ELF-1 (cell line): Measurements from ENCODE around the gene XRCC3.

Experiments used
- DNase-seq: peaks from one replicate; pipeline ENCODE4 v3.0.0-alpha.2; 2016; ENCODE audit warnings: low read depth, low spot score

XRCC3 gene

GRCh38 chr14:103726474-103726873 is 11.2 kb upstream of the XRCC3 start:
- DNase-seq: no peak

GRCh38 chr14:103725739-103726395 is 10.6 kb upstream of the XRCC3 start:
- DNase-seq: no peak

GRCh38 chr14:103725001-103725682 is 9.9 kb upstream of the XRCC3 start:
- no peak for DNase-seq

GRCh38 chr14:103724116-103724515 is 8.9 kb upstream of the XRCC3 start:
- no peak for DNase-seq

GRCh38 chr14:103723748-103724081 is 8.5 kb upstream of the XRCC3 start:
- no peak for DNase-seq

GRCh38 chr14:103721334-103722120 is 6.3 kb upstream of the XRCC3 start:
- no peak for DNase-seq

- DNase-seq: no peak
Measured at GRCh38 chr14:103719751-103720150, 4.5 kb upstream of the XRCC3 start.

GRCh38 chr14:103718572-103718971 is 3.3 kb upstream of the XRCC3 start:
- DNase-seq: peak; percentile 29

- peak; percentile 47 for DNase-seq
Measured at GRCh38 chr14:103716899-103717411, 1.7 kb upstream of the XRCC3 start.

- DNase-seq: no peak
Measured at GRCh38 chr14:103716091-103716801, 995 bp upstream of the XRCC3 start.

- no peak for DNase-seq
Measured at GRCh38 chr14:103714063-103714724, 1.1 kb downstream of the XRCC3 start.

- peak; percentile 44 for DNase-seq
Measured at GRCh38 chr14:103713304-103714062, 1.8 kb downstream of the XRCC3 start.

GRCh38 chr14:103712633-103713247 is 2.5 kb downstream of the XRCC3 start:
- peak; percentile 51 for DNase-seq

- no peak for DNase-seq
Measured at GRCh38 chr14:103711516-103712431, 3.5 kb downstream of the XRCC3 start.

GRCh38 chr14:103710771-103711377 is 4.4 kb downstream of the XRCC3 start:
- DNase-seq: no peak

- DNase-seq: no peak
Measured at GRCh38 chr14:103709814-103710213, 5.4 kb downstream of the XRCC3 start.

GRCh38 chr14:103708750-103709187 is 6.5 kb downstream of the XRCC3 start:
- no peak for DNase-seq
